GM12878 (cell line): ENCODE measurements around the gene UGT1A8. TPM values are rescaled to one million over a fixed set of nuclear protein-coding genes. Genes with fewer than 3 reads are reported as not detected.

Experiments used
- ATAC-seq: fragments of 200-7000 bp; cut with Tn5 transposase; 3 replicates; pipeline ENCODE4 v1.9.1; 2020; ENCODE audit warnings: mild to moderate bottlenecking, moderate library complexity
- BruUV-seq: library from RNA; stranded (reverse); fragments of 400-500 nt; replicated peaks from 2 replicates; lab custom pipeline; 2021; lab: Mats Ljungman, UMichigan
- CTCF ChIA-PET: fragments of 300-600 bp; sonication (Branson Sonifier 250); formaldehyde crosslinking; extraction: SDS; loops from one replicate; lab custom pipeline; 2021; ENCODE audit warnings: inconsistent platforms; lab: Yijun Ruan, JAX
- POLR2A ChIA-PET: fragments of 350-600 bp; formaldehyde crosslinking; extraction: SDS; loops from one replicate; lab custom pipeline; 2021; ENCODE audit warnings: inconsistent platforms; lab: Charles Lee
- RAD21 ChIA-PET: fragments of 300-600 bp; sonication (Branson Sonifier 250); formaldehyde crosslinking; loops from one replicate; lab custom pipeline; 2023; ENCODE audit warnings: antibody characterized with exemption; ENCODE audit not compliant: unreplicated experiment; lab: Charles Lee
- SMC1A ChIA-PET: fragments of 300-600 bp; sonication (Branson Sonifier 250); formaldehyde crosslinking; loops from one replicate; lab custom pipeline; 2023; ENCODE audit not compliant: unreplicated experiment, uncharacterized antibody; lab: Charles Lee
- DNase-seq: peaks from one replicate; pipeline ENCODE4 v3.0.0-alpha.2; 2011; ENCODE audit warnings: low read depth, low spot score
- FAIRE-seq: peaks from 3 replicates; lab custom pipeline; 2011; peaks lifted over from hg19 to GRCh38; lab: Jason Lieb, UNC
- H2AFZ ChIP-seq: 2 replicates; pipeline ENCODE4 v1.6.0; 2011; ENCODE audit warnings: low read depth, low read length, control low read depth; ENCODE audit not compliant: control insufficient read depth
- H3K27ac ChIP-seq: 2 replicates; pipeline ENCODE4 v1.5.1; 2011; ENCODE audit warnings: control low read depth; ENCODE audit not compliant: control insufficient read depth, insufficient read depth
- H3K27me3 ChIP-seq, 2 experiments: replicated peaks in 1 of 2; 2 replicates each; pipeline versions ENCODE4 v1.6.0 to v1.6.1; 2011; ENCODE audit warnings: low read length in 1 of 2; ENCODE audit not compliant: control insufficient read depth in 2 of 2, insufficient read depth in 2 of 2
- H3K36me3 ChIP-seq, 2 experiments: 2 replicates each; pipeline ENCODE4 v1.5.1; 2011; ENCODE audit warnings: low read length in 1 of 2; ENCODE audit not compliant: control insufficient read depth in 2 of 2, insufficient read depth in 2 of 2
- H3K4me1 ChIP-seq: 2 replicates; pipeline ENCODE4 v1.6.1; 2011; ENCODE audit warnings: mild to moderate bottlenecking, low read length, moderate library complexity, mixed read lengths; ENCODE audit not compliant: control insufficient read depth, insufficient read depth
- H3K4me2 ChIP-seq: 2 replicates; pipeline ENCODE4 v1.6.0; 2011; ENCODE audit warnings: control low read depth; ENCODE audit not compliant: control insufficient read depth, insufficient read depth
- H3K4me3 ChIP-seq: fragments of 200-600 bp; sonication (generic); 2 replicates; pipeline ENCODE4 v1.5.1; 2016
- H3K79me2 ChIP-seq: 2 replicates; pipeline ENCODE4 v1.6.0; 2011; ENCODE audit warnings: low read length; ENCODE audit not compliant: control insufficient read depth, insufficient read depth
- H3K9ac ChIP-seq: 2 replicates; pipeline ENCODE4 v1.8.0; 2011; ENCODE audit warnings: low read length, control low read depth, mixed read lengths; ENCODE audit not compliant: control insufficient read depth, insufficient read depth
- H3K9me3 ChIP-seq: replicated peaks from 3 replicates; pipeline ENCODE4 v1.5.1; 2011; ENCODE audit warnings: mild to moderate bottlenecking, low read length; ENCODE audit not compliant: control insufficient read depth, insufficient read depth
- H4K20me1 ChIP-seq: 2 replicates; pipeline ENCODE4 v1.6.0; 2011; ENCODE audit not compliant: control insufficient read depth, insufficient read depth
- ATF7 ChIP-seq: fragments of 450-650 bp; IDR thresholded peaks from 2 replicates; pipeline ENCODE4 v1.6.1; 2016; ENCODE audit warnings: low read depth, mild to moderate bottlenecking
- DPF2 ChIP-seq: fragments of 450-650 bp; IDR thresholded peaks from 2 replicates; pipeline ENCODE4 v1.6.1; 2017; ENCODE audit warnings: mild to moderate bottlenecking
- FOXK2 ChIP-seq: fragments of 450-650 bp; IDR thresholded peaks from 2 replicates; pipeline ENCODE4 v1.6.1; 2017; ENCODE audit warnings: mild to moderate bottlenecking, moderate library complexity
- HDAC6 ChIP-seq: fragments of 200-600 bp; sonication (generic); IDR thresholded peaks from one replicate; pipeline ENCODE4 v1.8.0; 2017; ENCODE audit warnings: antibody characterized with exemption; ENCODE audit not compliant: unreplicated experiment
- IKZF2 ChIP-seq, 2 experiments: fragments of 450-650 bp; IDR thresholded peaks; 2 replicates each; pipeline ENCODE4 v1.6.1; 2017; ENCODE audit warnings: mild to moderate bottlenecking in 2 of 2, moderate library complexity in 2 of 2
- MTA2 ChIP-seq: fragments of 450-650 bp; IDR thresholded peaks from 2 replicates; pipeline ENCODE4 v1.6.1; 2016; ENCODE audit warnings: low read depth, mild to moderate bottlenecking, moderate library complexity
- NFIC ChIP-seq: IDR thresholded peaks from 2 replicates; pipeline ENCODE4 v1.6.1; 2012; ENCODE audit warnings: low read depth, mild to moderate bottlenecking, inconsistent platforms, low read length, moderate library complexity
- NR2C2 ChIP-seq: IDR thresholded peaks from 2 replicates; pipeline ENCODE4 v1.6.1; 2011; ENCODE audit warnings: borderline replicate concordance, low read depth; ENCODE audit not compliant: control insufficient read depth, insufficient read length
- POLR2A ChIP-seq: IDR thresholded peaks from 2 replicates; pipeline ENCODE4 v1.6.1; 2011; ENCODE audit warnings: low read depth, mild to moderate bottlenecking, low read length
- RAD51 ChIP-seq: fragments of 450-650 bp; IDR thresholded peaks from 2 replicates; pipeline ENCODE4 v1.6.1; 2016; ENCODE audit warnings: moderate library complexity, mild to moderate bottlenecking, inconsistent platforms
- RCOR1 ChIP-seq: conservative IDR thresholded peaks from 2 replicates; pipeline ENCODE4 v1.6.1; 2012; ENCODE audit warnings: low read depth, low read length, improper control_type of control experiment
- STAT1 ChIP-seq: fragments of 450-650 bp; conservative IDR thresholded peaks from 2 replicates; pipeline ENCODE4 v1.6.1; 2014; ENCODE audit warnings: antibody characterized with exemption, mild to moderate bottlenecking
- TARDBP ChIP-seq: IDR thresholded peaks from 2 replicates; pipeline ENCODE4 v1.6.1; 2016; ENCODE audit warnings: borderline replicate concordance
- TCF7 ChIP-seq: IDR thresholded peaks from 2 replicates; pipeline ENCODE4 v1.6.1; 2014; ENCODE audit warnings: antibody characterized with exemption, borderline replicate concordance
- in situ Hi-C: fragments of 300-500 bp; cut with MboI; formaldehyde crosslinking; loops from 9 replicates; pipeline ENCODE4 v1.14.3; 2018; ENCODE audit warnings: mixed read lengths
- intact Hi-C: fragments of 100-400 bp; cut with micrococcal nuclease; formaldehyde crosslinking; loops from one replicate; pipeline ENCODE4 v1.14.2; 2022; ENCODE audit not compliant: unreplicated experiment
- polyA plus RNA-seq, 11 experiments: library from polyadenylated mRNA; depleted of rRNA in 4 of 11; unstranded in 6 of 11; stranded (reverse) in 5 of 11; fragments of >200 nt; fragmentation: Nextera tagmentation in 4 of 11; fragmentation: Illumina TruSeq in 1 of 11; extraction: Ambion mirVana in 4 of 11; extraction: Trizol in 1 of 11; gene quantifications; 1 replicate in 1 of 11; 2 replicates in 10 of 11; pipeline versions ENCODE4 v1.2.1 to v1.2.3, GENCODE V29; 2011 to 2016; ENCODE audit warnings: inconsistent platforms in 2 of 11, missing spikeins in 2 of 11, low read depth in 1 of 11
- total RNA-seq, 4 experiments: library from RNA; depleted of rRNA in 3 of 4; stranded (reverse); fragments of >200 nt in 3 of 4; fragmentation: Illumina TruSeq in 1 of 4; extraction: Trizol in 1 of 4; gene quantifications; 2 replicates each; pipeline versions ENCODE4 v1.2.1 to v1.2.3, GENCODE V29; 2013 to 2021
- TF ChIP-seq, protein P1 (sequence below): fragments of 450-650 bp; IDR thresholded peaks from 2 replicates; pipeline ENCODE4 v1.6.1; 2017; ENCODE audit warnings: mild to moderate bottlenecking, low read depth, inconsistent platforms; ENCODE audit not compliant: poor library complexity, severe bottlenecking
- TF ChIP-seq, protein P2 (sequence below): fragments of 450-650 bp; conservative IDR thresholded peaks from 2 replicates; pipeline ENCODE4 v1.6.1; 2017; ENCODE audit warnings: mild to moderate bottlenecking, moderate library complexity
- TF ChIP-seq, protein P3 (sequence below): IDR thresholded peaks from 2 replicates; pipeline ENCODE4 v1.6.1; 2012; ENCODE audit warnings: low read depth, low read length, improper control_type of control experiment
- TF ChIP-seq, protein P4 (sequence below): IDR thresholded peaks from 2 replicates; pipeline ENCODE4 v1.6.1; 2012; ENCODE audit warnings: mild to moderate bottlenecking, low read depth, low read length

The UGT1A8 gene
- total and polyA plus RNA-seq, 10 of the 15 experiments (the other 5 are each of a cell fraction or from before 2014, with no cell fraction given) = not detected

DNA sequence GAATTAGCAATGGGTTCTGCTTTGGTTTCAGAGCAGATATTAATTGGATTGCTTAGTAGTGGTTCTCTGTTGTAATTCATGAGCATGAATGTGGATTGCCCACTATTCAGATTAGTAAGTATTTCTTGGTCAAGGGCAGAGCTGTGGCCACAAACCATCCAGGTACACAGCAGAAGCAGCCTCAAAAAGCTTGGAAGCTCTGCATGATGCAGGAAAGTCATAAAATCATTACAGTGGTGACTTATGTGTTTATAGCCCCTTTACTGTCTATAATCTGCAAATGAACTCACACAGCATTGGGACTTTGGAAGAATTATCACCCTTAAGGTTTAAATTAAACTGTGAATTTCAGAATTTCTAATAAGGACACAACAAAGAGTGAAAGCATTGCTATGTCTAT, 140.7 kb downstream of the UGT1A8 start:
- CTCF ChIA-PET = no interaction called here
- RAD21 ChIA-PET = no interaction called here
- Histone ChIP-seq H3K4me2 (no peak overlapping the region), H4K20me1 (no peaks in the 10 kb centered on the region), H3K9me3 (no peaks in the 10 kb centered on the region; the same call in 1 of the 3 replicates), H3K4me1 (no peaks in the 10 kb centered on the region), H3K27ac (no peak overlapping the region), H3K4me3 (no peak overlapping the region), H2AFZ (no peak overlapping the region), H3K79me2 (no peaks in the 10 kb centered on the region), H3K9ac (no peak overlapping the region), H3K36me3 (no peaks in the 10 kb centered on the region), H3K27me3 (no peaks in the 10 kb centered on the region)
- intact Hi-C loops = no loop called here
- SMC1A ChIA-PET = no interaction called here
- ATAC-seq (no peak), DNase-seq (no peak), FAIRE-seq (no peak)
- POLR2A ChIA-PET = no interaction called here
- no TSS peak for BruUV-seq
- in situ Hi-C loops = no loop called here
- TF ChIP-seq POLR2A (no peak), MTA2 (no peak), NFIC (no peak), ATF7 (no peak), TARDBP (no peak), STAT1 (no peak), FOXK2 (no peak), RCOR1 (no peak), RAD51 (no peak), DPF2 (no peak), IKZF2 (IDR thresholded peaks at IDR 0.05) (no peak), NR2C2 (no peak), HDAC6 (no peak), TCF7 (no peak)
- TF ChIP-seq, protein P1, sequence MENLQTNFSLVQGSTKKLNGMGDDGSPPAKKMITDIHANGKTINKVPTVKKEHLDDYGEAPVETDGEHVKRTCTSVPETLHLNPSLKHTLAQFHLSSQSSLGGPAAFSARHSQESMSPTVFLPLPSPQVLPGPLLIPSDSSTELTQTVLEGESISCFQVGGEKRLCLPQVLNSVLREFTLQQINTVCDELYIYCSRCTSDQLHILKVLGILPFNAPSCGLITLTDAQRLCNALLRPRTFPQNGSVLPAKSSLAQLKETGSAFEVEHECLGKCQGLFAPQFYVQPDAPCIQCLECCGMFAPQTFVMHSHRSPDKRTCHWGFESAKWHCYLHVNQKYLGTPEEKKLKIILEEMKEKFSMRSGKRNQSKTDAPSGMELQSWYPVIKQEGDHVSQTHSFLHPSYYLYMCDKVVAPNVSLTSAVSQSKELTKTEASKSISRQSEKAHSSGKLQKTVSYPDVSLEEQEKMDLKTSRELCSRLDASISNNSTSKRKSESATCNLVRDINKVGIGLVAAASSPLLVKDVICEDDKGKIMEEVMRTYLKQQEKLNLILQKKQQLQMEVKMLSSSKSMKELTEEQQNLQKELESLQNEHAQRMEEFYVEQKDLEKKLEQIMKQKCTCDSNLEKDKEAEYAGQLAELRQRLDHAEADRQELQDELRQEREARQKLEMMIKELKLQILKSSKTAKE = no peak
- TF ChIP-seq, protein P2, sequence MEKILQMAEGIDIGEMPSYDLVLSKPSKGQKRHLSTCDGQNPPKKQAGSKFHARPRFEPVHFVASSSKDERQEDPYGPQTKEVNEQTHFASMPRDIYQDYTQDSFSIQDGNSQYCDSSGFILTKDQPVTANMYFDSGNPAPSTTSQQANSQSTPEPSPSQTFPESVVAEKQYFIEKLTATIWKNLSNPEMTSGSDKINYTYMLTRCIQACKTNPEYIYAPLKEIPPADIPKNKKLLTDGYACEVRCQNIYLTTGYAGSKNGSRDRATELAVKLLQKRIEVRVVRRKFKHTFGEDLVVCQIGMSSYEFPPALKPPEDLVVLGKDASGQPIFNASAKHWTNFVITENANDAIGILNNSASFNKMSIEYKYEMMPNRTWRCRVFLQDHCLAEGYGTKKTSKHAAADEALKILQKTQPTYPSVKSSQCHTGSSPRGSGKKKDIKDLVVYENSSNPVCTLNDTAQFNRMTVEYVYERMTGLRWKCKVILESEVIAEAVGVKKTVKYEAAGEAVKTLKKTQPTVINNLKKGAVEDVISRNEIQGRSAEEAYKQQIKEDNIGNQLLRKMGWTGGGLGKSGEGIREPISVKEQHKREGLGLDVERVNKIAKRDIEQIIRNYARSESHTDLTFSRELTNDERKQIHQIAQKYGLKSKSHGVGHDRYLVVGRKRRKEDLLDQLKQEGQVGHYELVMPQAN = no peak
- TF ChIP-seq, protein P3, sequence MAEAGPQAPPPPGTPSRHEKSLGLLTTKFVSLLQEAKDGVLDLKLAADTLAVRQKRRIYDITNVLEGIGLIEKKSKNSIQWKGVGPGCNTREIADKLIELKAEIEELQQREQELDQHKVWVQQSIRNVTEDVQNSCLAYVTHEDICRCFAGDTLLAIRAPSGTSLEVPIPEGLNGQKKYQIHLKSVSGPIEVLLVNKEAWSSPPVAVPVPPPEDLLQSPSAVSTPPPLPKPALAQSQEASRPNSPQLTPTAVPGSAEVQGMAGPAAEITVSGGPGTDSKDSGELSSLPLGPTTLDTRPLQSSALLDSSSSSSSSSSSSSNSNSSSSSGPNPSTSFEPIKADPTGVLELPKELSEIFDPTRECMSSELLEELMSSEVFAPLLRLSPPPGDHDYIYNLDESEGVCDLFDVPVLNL = no peak
- TF ChIP-seq, protein P4, sequence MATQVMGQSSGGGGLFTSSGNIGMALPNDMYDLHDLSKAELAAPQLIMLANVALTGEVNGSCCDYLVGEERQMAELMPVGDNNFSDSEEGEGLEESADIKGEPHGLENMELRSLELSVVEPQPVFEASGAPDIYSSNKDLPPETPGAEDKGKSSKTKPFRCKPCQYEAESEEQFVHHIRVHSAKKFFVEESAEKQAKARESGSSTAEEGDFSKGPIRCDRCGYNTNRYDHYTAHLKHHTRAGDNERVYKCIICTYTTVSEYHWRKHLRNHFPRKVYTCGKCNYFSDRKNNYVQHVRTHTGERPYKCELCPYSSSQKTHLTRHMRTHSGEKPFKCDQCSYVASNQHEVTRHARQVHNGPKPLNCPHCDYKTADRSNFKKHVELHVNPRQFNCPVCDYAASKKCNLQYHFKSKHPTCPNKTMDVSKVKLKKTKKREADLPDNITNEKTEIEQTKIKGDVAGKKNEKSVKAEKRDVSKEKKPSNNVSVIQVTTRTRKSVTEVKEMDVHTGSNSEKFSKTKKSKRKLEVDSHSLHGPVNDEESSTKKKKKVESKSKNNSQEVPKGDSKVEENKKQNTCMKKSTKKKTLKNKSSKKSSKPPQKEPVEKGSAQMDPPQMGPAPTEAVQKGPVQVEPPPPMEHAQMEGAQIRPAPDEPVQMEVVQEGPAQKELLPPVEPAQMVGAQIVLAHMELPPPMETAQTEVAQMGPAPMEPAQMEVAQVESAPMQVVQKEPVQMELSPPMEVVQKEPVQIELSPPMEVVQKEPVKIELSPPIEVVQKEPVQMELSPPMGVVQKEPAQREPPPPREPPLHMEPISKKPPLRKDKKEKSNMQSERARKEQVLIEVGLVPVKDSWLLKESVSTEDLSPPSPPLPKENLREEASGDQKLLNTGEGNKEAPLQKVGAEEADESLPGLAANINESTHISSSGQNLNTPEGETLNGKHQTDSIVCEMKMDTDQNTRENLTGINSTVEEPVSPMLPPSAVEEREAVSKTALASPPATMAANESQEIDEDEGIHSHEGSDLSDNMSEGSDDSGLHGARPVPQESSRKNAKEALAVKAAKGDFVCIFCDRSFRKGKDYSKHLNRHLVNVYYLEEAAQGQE = no peak
- TF ChIP-seq, all 136 proteins: peak for 0
